ENCODE results near the gene VWA5B2. TPM values are rescaled to one million over a fixed set of nuclear protein-coding genes. Genes with fewer than 3 reads are reported as not detected.

Gene VWA5B2
- total RNA-seq, 1 experiment from 2014 or later, result 10.6 TPM

- ChIA-PET CTCF (no interaction called here), POLR2A (no interaction called here), RAD21 (ENCODE audit: low non-redundant PET in 1 of 2, low total read pairs in 2 of 2, uncharacterized antibody in 2 of 2, unreplicated experiment in 2 of 2) (no interaction called here)
- intact Hi-C loops (cut with micrococcal nuclease), result no loop called here
- TF ChIP-seq RAD21 (IDR thresholded peaks at IDR 0.05; ENCODE audit: low read depth) (peak; percentile 26; the same call in 1 of the 2 replicates), ZNF274 (IDR thresholded peaks at IDR 0.05; ENCODE audit: low read depth, low read length) (no peak)
- BruUV-seq (replicated peaks), result no TSS peak
- Histone ChIP-seq H3K36me3 (ENCODE audit: control insufficient read depth in 1 of 2, insufficient read depth in 2 of 2, low read length in 2 of 2) (peaks cover 11 to 13% of the 10 kb centered on the region in 2 experiments; a peak in 3 of 4 replicates), H3K27me3 (ENCODE audit: insufficient read depth, low read length) (no peaks in the 10 kb centered on the region), H3K4me1 (ENCODE audit: control insufficient read depth in 1 of 2, insufficient read depth in 2 of 2, low read length in 2 of 2) (no peaks in the 10 kb centered on the region), H3K9ac (ENCODE audit: low read length) (no peak overlapping the region), H3K79me2 (ENCODE audit: insufficient read depth, low read length) (no peaks in the 10 kb centered on the region), H2AFZ (ENCODE audit: low read depth, low read length, poor library complexity, severe bottlenecking) (no peak overlapping the region), H3K9me3 (ENCODE audit: control insufficient read depth in 1 of 2, insufficient read depth in 1 of 2, low read depth in 1 of 2, low read length in 2 of 2) (no peaks in the 10 kb centered on the region), H3K4me2 (ENCODE audit: low read length) (no peak overlapping the region), H3K4me3 (replicated peaks in 1 of 2; ENCODE audit: low read depth in 1 of 2, low read length in 2 of 2) (no peak overlapping the region), H3K9me2 (ENCODE audit: insufficient read depth) (no peaks in the 10 kb centered on the region), H4K20me1 (ENCODE audit: insufficient read depth) (no peaks in the 10 kb centered on the region), H3K27ac (ENCODE audit: low read depth, low read length) (no peak overlapping the region)
- DNase-seq (ENCODE audit: low read depth, low spot score) (no peak), ATAC-seq (no peak)
Observed at GRCh38 chr3:184198509-184198908, 30.9 kb upstream of the VWA5B2 start.

GRCh38 chr3:184200825-184201224 lies 28.6 kb upstream of the VWA5B2 start:
- Histone ChIP-seq H3K9me2 (ENCODE audit: insufficient read depth) (no peaks in the 10 kb centered on the region), H3K9ac (ENCODE audit: low read length) (no peak overlapping the region), H3K4me1 (ENCODE audit: control insufficient read depth in 1 of 2, insufficient read depth in 2 of 2, low read length in 2 of 2) (no peaks in the 10 kb centered on the region), H3K79me2 (ENCODE audit: insufficient read depth, low read length) (no peaks in the 10 kb centered on the region), H3K36me3 (ENCODE audit: control insufficient read depth in 1 of 2, insufficient read depth in 2 of 2, low read length in 2 of 2) (no peaks in the 10 kb centered on the region), H3K27me3 (ENCODE audit: insufficient read depth, low read length) (no peaks in the 10 kb centered on the region), H4K20me1 (ENCODE audit: insufficient read depth) (no peaks in the 10 kb centered on the region), H3K4me3 (replicated peaks in 1 of 2; ENCODE audit: low read depth in 1 of 2, low read length in 2 of 2) (no peak overlapping the region), H3K4me2 (ENCODE audit: low read length) (no peak overlapping the region), H3K9me3 (ENCODE audit: control insufficient read depth in 1 of 2, insufficient read depth in 1 of 2, low read depth in 1 of 2, low read length in 2 of 2) (no peaks in the 10 kb centered on the region), H2AFZ (ENCODE audit: low read depth, low read length, poor library complexity, severe bottlenecking) (no peak overlapping the region), H3K27ac (ENCODE audit: low read depth, low read length) (no peak overlapping the region)
- ChIA-PET POLR2A (no interaction called here), RAD21 (ENCODE audit: low non-redundant PET in 1 of 2, low total read pairs in 2 of 2, uncharacterized antibody in 2 of 2, unreplicated experiment in 2 of 2) (no interaction called here), CTCF (no interaction called here)
- ATAC-seq (no peak), DNase-seq (ENCODE audit: low read depth, low spot score) (no peak)
- no TSS peak for BruUV-seq (replicated peaks)
- intact Hi-C loops (cut with micrococcal nuclease), result no loop called here
- TF ChIP-seq POLR2AphosphoS5 (IDR thresholded peaks at IDR 0.05; ENCODE audit: low read depth, low read length) (no peak), ZBTB33 (IDR thresholded peaks at IDR 0.05; ENCODE audit: extremely low read depth, insufficient replicate concordance, low read length) (no peak), EZH2 (IDR thresholded peaks at IDR 0.05) (no peak), CTCF (IDR thresholded peaks at IDR 0.05 in 2 of 3, conservative IDR thresholded peaks at IDR 0.05 in 1 of 3; ENCODE audit: borderline replicate concordance in 1 of 3, insufficient read depth in 1 of 3, low read depth in 2 of 3, low read length in 2 of 3) (no peak), EZH2phosphoT487 (IDR thresholded peaks at IDR 0.05; ENCODE audit: borderline replicate concordance) (no peak), POLR2A (IDR thresholded peaks at IDR 0.05; ENCODE audit: borderline replicate concordance, extremely low read depth, insufficient read depth, insufficient read length) (no peak), CBX3 (IDR thresholded peaks at IDR 0.05; ENCODE audit: low read depth) (no peak), ZNF274 (IDR thresholded peaks at IDR 0.05; ENCODE audit: low read depth, low read length) (no peak), FOSL1 (IDR thresholded peaks at IDR 0.05; ENCODE audit: low read depth) (no peak), YY1 (IDR thresholded peaks at IDR 0.05; ENCODE audit: extremely low read depth, insufficient replicate concordance, low read depth, low read length) (no peak)
- TF ChIP-seq, protein P1, sequence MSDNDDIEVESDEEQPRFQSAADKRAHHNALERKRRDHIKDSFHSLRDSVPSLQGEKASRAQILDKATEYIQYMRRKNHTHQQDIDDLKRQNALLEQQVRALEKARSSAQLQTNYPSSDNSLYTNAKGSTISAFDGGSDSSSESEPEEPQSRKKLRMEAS (IDR thresholded peaks at IDR 0.05), result no peak
- TF ChIP-seq, protein P2, sequence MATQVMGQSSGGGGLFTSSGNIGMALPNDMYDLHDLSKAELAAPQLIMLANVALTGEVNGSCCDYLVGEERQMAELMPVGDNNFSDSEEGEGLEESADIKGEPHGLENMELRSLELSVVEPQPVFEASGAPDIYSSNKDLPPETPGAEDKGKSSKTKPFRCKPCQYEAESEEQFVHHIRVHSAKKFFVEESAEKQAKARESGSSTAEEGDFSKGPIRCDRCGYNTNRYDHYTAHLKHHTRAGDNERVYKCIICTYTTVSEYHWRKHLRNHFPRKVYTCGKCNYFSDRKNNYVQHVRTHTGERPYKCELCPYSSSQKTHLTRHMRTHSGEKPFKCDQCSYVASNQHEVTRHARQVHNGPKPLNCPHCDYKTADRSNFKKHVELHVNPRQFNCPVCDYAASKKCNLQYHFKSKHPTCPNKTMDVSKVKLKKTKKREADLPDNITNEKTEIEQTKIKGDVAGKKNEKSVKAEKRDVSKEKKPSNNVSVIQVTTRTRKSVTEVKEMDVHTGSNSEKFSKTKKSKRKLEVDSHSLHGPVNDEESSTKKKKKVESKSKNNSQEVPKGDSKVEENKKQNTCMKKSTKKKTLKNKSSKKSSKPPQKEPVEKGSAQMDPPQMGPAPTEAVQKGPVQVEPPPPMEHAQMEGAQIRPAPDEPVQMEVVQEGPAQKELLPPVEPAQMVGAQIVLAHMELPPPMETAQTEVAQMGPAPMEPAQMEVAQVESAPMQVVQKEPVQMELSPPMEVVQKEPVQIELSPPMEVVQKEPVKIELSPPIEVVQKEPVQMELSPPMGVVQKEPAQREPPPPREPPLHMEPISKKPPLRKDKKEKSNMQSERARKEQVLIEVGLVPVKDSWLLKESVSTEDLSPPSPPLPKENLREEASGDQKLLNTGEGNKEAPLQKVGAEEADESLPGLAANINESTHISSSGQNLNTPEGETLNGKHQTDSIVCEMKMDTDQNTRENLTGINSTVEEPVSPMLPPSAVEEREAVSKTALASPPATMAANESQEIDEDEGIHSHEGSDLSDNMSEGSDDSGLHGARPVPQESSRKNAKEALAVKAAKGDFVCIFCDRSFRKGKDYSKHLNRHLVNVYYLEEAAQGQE (IDR thresholded peaks at IDR 0.05; ENCODE audit: low read depth), result no peak
